GM19099 (cell line): ENCODE measurements around the gene GPR18.

Experiments used
- POLR2A ChIP-seq: IDR thresholded peaks from 3 replicates; pipeline ENCODE4 v1.6.1; 2011; ENCODE audit warnings: low read depth; ENCODE audit not compliant: insufficient read length; ENCODE audit errors: extremely low read depth

The GPR18 gene

GRCh38 chr13:99281811-99282263 is 23.7 kb upstream of the GPR18 start:
- no peak for TF ChIP-seq POLR2A

GRCh38 chr13:99280166-99280565 is 22.0 kb upstream of the GPR18 start:
- no peak for TF ChIP-seq POLR2A

DNA sequence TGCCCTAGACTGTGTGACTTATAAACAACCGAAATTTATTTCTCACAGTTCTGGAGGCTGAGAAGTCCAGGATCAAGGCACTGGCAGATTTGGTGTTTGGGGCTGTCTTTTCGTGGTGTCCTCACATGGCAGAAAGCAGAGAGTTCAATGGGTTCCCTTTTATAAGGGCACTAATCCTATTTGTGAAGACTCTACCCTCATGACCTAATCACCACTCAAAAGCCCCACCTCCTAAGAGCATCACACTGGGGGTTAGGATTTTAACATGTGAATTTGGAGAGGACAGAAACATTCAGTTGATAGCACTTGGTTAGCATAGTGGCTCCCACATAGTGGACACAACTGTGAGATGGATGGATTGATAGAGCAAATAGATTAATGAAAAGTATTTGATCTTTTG is 21.5 kb upstream of the GPR18 start:
- TF ChIP-seq POLR2A: no peak

GRCh38 chr13:99278843-99279242 is 20.7 kb upstream of the GPR18 start:
- TF ChIP-seq POLR2A: no peak

DNA sequence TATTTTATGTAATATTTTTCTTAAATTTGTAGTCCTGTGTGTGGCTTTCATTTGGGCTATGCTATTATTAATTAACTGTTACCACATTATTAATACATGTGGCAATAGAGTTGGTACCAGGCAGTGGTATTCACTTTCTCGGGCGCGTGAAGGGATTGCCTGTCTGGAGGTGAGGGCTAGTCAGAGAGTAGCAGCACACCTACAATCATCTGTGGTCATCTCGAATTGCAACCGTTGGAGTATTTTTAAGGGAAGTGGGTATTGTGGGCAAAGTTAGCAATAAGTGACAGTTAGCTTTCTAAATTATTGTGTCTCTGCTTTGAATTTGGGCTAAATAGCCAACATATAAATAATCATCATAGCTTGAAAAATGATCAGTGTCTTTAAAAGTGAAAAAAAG is 20.0 kb upstream of the GPR18 start:
- TF ChIP-seq POLR2A: no peak

DNA sequence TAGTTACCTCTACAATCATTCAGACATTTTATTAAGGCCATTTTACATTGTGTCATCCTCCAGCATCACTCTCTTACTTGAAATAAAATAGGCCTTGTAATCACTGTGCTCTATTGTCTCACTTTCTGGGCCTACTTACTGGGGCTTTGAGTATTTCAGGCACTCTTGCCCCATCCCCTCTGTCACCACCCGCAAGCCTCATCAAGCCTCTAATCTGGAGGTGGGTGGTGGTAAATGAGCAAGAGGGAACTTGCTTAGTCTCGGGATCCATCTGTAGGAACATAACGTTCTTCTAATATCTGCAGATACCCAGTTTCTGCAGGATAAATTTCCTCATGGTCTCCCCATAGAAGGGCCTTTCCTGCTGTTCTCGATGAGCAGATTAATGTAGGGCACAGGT is 19.4 kb upstream of the GPR18 start:
- no peak for TF ChIP-seq POLR2A

GRCh38 chr13:99276706-99277105 is 18.5 kb upstream of the GPR18 start:
- no peak for TF ChIP-seq POLR2A

DNA sequence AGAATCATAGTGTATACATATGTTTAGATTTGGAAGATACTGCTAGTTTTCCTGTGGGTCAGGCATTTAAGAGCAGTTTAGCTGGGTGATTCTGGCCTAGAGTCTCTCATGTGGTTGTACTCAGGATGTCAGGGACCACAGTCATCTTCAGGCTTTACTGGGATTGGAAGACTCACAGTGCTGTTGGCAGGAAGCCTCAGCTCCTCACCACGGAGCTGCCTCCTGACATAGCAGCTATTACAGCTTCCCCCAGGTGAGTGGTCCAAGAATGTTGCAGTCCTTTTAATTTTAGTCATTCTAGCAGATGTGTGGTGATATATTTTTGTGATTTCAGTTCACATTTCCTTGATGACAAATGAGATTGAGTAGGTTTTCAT is 16.9 kb upstream of the GPR18 start:
- no peak for TF ChIP-seq POLR2A

DNA sequence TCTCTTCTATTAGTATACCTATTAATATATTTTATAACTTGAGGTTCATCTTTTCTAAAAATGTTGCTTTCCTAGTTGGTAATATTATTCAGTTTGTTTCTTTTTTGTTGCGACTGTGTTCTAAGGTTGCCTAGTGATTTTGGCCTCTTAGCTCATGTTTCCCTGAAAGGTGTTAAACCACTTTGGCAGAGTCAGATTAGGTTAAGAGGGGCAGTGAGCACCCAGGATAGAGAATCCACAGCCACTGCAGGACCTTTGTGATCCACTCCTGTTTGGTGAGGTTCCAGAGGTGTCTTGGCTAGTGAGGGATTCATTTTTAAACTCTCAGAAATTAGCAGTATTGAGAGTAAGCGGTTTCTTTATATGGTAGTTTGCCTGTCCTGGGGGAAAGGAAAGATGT is 14.9 kb upstream of the GPR18 start:
- no peak for TF ChIP-seq POLR2A

DNA sequence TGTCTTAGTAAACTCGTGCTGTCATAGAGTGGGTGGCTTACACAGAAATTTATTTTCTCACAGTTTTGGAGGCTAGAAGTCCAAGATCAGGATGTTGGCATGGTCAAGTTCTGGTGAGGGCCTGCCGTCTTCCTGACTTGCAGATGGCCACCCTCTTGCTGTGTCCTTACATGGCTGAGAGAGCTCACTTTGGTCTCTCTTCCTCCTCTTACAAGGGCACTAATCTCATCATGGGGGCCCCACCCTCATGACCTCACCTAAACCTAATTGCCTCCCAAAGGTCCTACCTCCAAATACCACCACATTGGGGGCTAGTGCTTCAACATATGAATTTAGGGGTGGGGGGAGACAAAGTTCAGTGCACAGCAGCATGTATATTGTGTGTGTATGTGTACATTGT is 14.3 kb upstream of the GPR18 start:
- no peak for TF ChIP-seq POLR2A

DNA sequence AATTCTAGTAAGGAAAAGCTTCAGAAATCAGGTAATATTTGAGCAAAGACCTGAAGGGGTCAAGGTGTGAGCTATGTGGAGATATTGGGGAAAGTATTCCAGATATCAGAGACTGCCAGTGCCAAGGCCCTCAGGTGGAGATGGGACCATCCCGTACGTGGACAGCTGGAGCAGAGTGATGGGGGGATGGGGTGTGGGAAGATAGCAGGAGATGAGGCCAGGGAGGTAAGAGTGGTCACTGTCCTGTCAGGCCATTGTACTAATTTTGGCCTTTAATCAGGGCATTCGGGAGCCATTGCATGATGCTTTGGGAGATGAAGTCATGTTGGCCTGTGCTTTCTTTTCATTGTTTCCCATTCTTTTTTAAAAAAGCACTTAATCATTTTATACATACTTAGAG is 13.1 kb upstream of the GPR18 start:
- no peak for TF ChIP-seq POLR2A

DNA sequence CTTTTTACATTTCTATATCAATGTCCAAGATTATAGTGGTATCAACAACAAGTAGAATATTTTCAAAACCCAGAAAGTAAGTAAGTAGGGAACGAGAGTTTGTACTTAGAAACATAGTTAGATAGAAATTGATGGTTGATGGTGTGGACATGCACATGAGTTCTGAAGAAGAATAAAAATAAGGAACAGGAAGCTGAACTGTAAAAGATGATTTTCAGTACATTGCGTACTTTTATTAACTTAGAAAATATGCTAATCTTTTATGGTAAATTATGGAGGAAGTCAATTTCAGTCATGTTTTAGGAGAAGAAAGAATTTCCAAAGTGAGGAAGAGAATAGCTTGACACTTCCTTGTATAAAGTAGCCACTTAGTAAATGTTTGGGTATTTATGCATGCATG is 12.3 kb upstream of the GPR18 start:
- no peak for TF ChIP-seq POLR2A

GRCh38 chr13:99269627-99270241 is 11.6 kb upstream of the GPR18 start:
- TF ChIP-seq POLR2A: no peak

- no peak for TF ChIP-seq POLR2A
Measured at GRCh38 chr13:99268822-99269221, 10.6 kb upstream of the GPR18 start.

- TF ChIP-seq POLR2A: no peak
Measured at GRCh38 chr13:99267927-99268326, 9.7 kb upstream of the GPR18 start.

DNA sequence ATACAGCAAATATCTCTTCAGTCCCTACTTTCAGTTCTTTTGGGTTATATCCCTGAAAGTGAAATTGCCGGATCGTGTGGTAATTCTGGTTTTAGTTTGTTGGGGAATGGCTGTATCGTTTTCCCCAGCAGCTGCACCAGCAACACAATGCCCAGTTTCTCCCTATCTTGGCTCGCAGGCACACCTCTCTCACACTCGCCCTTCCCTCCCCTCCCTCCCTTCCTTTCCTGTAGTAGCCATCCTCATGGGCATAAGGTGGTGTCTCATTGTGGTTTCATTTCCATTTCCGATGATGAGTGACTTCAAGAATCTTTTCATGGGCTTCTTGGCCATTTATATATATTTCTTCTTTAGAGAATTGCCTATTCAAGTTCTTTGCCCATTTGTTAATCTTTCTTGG is 8.6 kb upstream of the GPR18 start:
- TF ChIP-seq POLR2A: no peak

DNA sequence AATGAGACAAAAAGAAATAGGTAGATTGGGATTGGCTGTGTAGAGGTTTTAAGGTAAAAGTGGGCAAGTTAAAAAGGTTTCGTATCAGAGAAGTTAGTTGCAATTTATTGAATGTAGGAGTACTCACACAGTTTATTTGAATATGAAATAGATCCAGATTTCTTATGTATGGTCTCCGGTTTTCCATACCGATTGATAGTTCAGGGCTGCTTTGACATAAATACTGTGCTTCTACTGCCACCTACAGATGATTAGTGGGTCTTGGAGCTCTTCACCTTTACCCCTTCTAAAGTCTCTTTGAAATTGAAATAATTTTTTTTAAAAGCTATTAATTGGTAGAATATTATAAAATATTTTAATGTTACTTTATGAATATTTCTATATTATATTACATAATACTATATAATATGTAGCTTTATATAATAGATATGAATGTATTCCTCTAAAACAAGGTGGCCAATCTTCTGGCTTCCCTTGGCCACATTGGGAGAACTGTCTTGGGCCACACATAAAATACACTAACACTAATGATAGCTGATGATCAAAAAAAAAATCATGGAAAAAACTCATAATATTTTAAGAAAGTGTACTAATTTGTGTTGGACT is 7.7 kb upstream of the GPR18 start:
- TF ChIP-seq POLR2A: no peak

GRCh38 chr13:99265162-99265800 is 7.1 kb upstream of the GPR18 start:
- TF ChIP-seq POLR2A: no peak

DNA sequence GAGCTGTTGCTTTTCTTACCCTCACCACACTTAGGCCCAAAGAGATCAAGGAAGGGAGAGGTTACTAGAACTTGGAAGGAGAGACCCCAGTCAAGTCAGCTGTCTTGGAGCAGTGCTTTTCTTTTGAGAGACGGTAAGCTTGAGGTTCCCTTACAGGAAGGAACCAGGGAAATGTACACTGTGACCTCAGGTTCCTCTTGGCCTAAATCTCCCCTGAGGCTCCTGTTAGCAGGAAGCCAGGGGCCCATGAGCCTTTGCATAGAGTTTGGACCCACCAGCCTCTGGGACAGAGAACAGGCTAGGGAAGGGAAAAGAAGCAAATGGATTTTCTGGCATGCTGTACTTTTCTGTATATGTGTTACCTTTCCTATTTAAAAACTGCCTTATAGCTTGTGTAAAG is 5.9 kb upstream of the GPR18 start:
- no peak for TF ChIP-seq POLR2A
